Fibroblast of lung (primary cell): ENCODE results near the gene BARX2. TPM values are rescaled to one million over a fixed set of nuclear protein-coding genes. Genes with fewer than 3 reads are reported as not detected.

ENCODE experiments used
- DNase-seq, 2 donors: peaks; one replicate each; pipeline versions ENCODE4 v3.0.0 to v3.0.0-alpha.2; 2010; ENCODE audit warnings: low read depth in 2 of 2
- H2AFZ ChIP-seq: 2 replicates; pipeline ENCODE4 v1.5.1; 2012; ENCODE audit warnings: low read length, control low read depth, inconsistent platforms
- H3K27ac ChIP-seq: 2 replicates; pipeline ENCODE4 v1.5.1; 2011; ENCODE audit warnings: low read length, control low read depth; ENCODE audit not compliant: insufficient read depth
- H3K27me3 ChIP-seq: 2 replicates; pipeline ENCODE4 v1.5.1; 2011; ENCODE audit warnings: mild to moderate bottlenecking, low read length; ENCODE audit not compliant: control insufficient read depth, insufficient read depth
- H3K36me3 ChIP-seq: 2 replicates; pipeline ENCODE4 v1.5.1; 2011; ENCODE audit warnings: low read length; ENCODE audit not compliant: control insufficient read depth, insufficient read depth
- H3K4me1 ChIP-seq: 2 replicates; pipeline ENCODE4 v1.5.1; 2011; ENCODE audit warnings: low read length; ENCODE audit not compliant: control insufficient read depth, insufficient read depth; ENCODE audit errors: extremely low read depth
- H3K4me2 ChIP-seq: 2 replicates; pipeline ENCODE4 v1.5.1; 2011; ENCODE audit warnings: low read length, control low read depth; ENCODE audit not compliant: insufficient read depth; ENCODE audit errors: extremely low read depth
- H3K4me3 ChIP-seq, 4 experiments: fragments of 200-600 bp in 1 of 4; sonication (generic) in 1 of 4; replicated peaks in 1 of 4; 2 replicates each; pipeline ENCODE4 v1.5.1; 2011 to 2016; ENCODE audit warnings: low read length in 4 of 4, low read depth in 3 of 4, mild to moderate bottlenecking in 3 of 4, control low read depth in 2 of 4, inconsistent platforms in 1 of 4, mixed read lengths in 1 of 4; ENCODE audit not compliant: insufficient read depth in 1 of 4; ENCODE audit errors: control extremely low read depth in 1 of 4
- H3K79me2 ChIP-seq: 2 replicates; pipeline ENCODE4 v1.5.1; 2012; ENCODE audit warnings: mild to moderate bottlenecking, low read length, inconsistent platforms; ENCODE audit not compliant: control insufficient read depth, insufficient read depth
- H3K9ac ChIP-seq: 2 replicates; pipeline ENCODE4 v1.5.1; 2011; ENCODE audit warnings: mild to moderate bottlenecking, low read length, control low read depth; ENCODE audit not compliant: insufficient read depth
- H3K9me3 ChIP-seq: 2 replicates; pipeline ENCODE4 v1.5.1; 2012; ENCODE audit warnings: low read depth, low read length; ENCODE audit not compliant: control insufficient read depth, insufficient read depth
- H4K20me1 ChIP-seq: 2 replicates; pipeline ENCODE4 v1.5.1; 2011; ENCODE audit warnings: low read length; ENCODE audit not compliant: control insufficient read depth, insufficient read depth; ENCODE audit errors: extremely low read depth
- CTCF ChIP-seq, 2 donors: IDR thresholded peaks in 1 of 2; conservative IDR thresholded peaks in 1 of 2; 1 replicate in 1 of 2; 2 replicates in 1 of 2; pipeline ENCODE4 v1.5.1; 2011 to 2012; ENCODE audit warnings: low read length in 2 of 2, control low read depth in 1 of 2, inconsistent platforms in 1 of 2, low read depth in 1 of 2, mild to moderate bottlenecking in 1 of 2
- EZH2 ChIP-seq: IDR thresholded peaks from 2 replicates; pipeline ENCODE4 v1.5.1; 2012; ENCODE audit warnings: low read length, control low read depth, mild to moderate bottlenecking; ENCODE audit errors: missing control alignments
- polyA plus RNA-seq, 2 donors: library from polyadenylated mRNA; depleted of rRNA in 1 of 2; stranded (reverse) in 1 of 2; unstranded in 1 of 2; fragments of >200 nt; gene quantifications; 2 replicates each; pipeline ENCODE4 v1.2.1, GENCODE V29; 2011 to 2012; ENCODE audit warnings: missing spikeins in 1 of 2
- total RNA-seq: library from RNA; depleted of rRNA; stranded (reverse); fragments of >200 nt; gene quantifications from 2 replicates; pipeline ENCODE4 v1.2.1, GENCODE V29; 2014

Gene BARX2
- total and polyA plus RNA-seq, 2 donors (not counting 1 experiment from before 2014, with no cell fraction given) = not detected

DNA sequence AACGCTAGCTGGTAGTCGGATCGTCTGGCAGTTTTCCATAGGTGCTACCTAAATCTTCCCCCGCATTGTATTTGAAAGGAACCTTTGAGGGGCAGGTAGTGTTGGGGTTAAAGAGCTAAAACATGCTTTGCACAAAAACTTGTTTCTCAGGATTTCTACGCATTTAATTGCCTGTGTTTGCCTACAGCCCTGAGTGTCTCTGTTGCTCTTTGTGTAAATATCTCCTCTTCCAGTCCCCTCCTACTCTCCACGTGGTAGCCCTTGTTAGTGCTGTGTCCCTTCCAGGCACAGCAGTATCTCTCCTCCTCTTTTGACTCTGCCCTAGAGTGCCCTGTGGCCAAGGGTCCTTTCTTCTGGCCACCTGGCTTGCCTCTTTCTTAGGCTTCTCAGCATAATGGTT is 81.7 kb downstream of the BARX2 start:
- Histone ChIP-seq H3K79me2 (no peaks in the 10 kb centered on the region), H4K20me1 (no peaks in the 10 kb centered on the region), H3K4me3 (no peak overlapping the region), H3K4me2 (no peak overlapping the region), H3K4me1 (no peaks in the 10 kb centered on the region), H3K27ac (no peak overlapping the region), H3K36me3 (no peaks in the 10 kb centered on the region), H3K9me3 (no peaks in the 10 kb centered on the region), H3K9ac (no peak overlapping the region), H3K27me3 (no peaks in the 10 kb centered on the region), H2AFZ (no peak overlapping the region)
- DNase-seq = no peak
- TF ChIP-seq CTCF (conservative IDR thresholded peaks at IDR 0.05 in 1 of 2, IDR thresholded peaks at IDR 0.05 in 1 of 2; ENCODE audit: low read depth in 1 of 2, low read length in 2 of 2) = no peak
- TF ChIP-seq EZH2 = no peak

DNA sequence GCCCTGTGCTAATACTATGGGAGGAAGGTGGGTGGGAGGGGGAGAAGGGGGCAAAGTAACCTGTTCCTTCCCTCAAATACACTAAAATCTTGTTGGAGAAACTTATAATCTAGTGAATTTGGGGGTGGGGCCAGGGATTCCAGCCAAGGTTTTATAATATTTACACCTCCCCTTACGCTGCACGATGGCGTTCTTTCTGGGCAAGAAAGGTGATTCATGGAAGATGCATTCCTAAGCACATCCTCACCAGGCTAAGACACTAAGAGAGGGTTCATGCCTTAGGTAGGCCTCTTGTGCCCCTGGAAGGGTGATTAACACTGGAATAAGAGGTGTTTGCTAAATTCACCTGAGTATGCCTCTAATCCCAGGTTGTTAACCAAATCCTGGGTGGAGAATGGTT is 82.6 kb downstream of the BARX2 start:
- Histone ChIP-seq H3K36me3 (no peaks in the 10 kb centered on the region), H3K27ac (no peak overlapping the region), H4K20me1 (no peaks in the 10 kb centered on the region), H3K9me3 (no peaks in the 10 kb centered on the region), H2AFZ (no peak overlapping the region), H3K4me2 (no peak overlapping the region), H3K9ac (no peak overlapping the region), H3K4me1 (no peaks in the 10 kb centered on the region), H3K79me2 (no peaks in the 10 kb centered on the region), H3K4me3 (no peak overlapping the region), H3K27me3 (no peaks in the 10 kb centered on the region)
- no peak for DNase-seq
- TF ChIP-seq EZH2 (no peak), CTCF (conservative IDR thresholded peaks at IDR 0.05 in 1 of 2, IDR thresholded peaks at IDR 0.05 in 1 of 2; ENCODE audit: low read depth in 1 of 2, low read length in 2 of 2) (no peak)

GRCh38 chr11:129458756-129459535 is 83.3 kb downstream of the BARX2 start:
- Histone ChIP-seq H3K9me3 (no peaks in the 10 kb centered on the region), H3K36me3 (no peaks in the 10 kb centered on the region), H4K20me1 (no peaks in the 10 kb centered on the region), H3K27me3 (no peaks in the 10 kb centered on the region), H3K4me1 (no peaks in the 10 kb centered on the region), H3K27ac (no peak overlapping the region), H2AFZ (no peak overlapping the region), H3K4me3 (no peak overlapping the region), H3K79me2 (no peaks in the 10 kb centered on the region), H3K4me2 (no peak overlapping the region), H3K9ac (no peak overlapping the region)
- TF ChIP-seq EZH2 (no peak), CTCF (conservative IDR thresholded peaks at IDR 0.05 in 1 of 2, IDR thresholded peaks at IDR 0.05 in 1 of 2; ENCODE audit: low read depth in 1 of 2, low read length in 2 of 2) (no peak)
- DNase-seq = no peak
